Measurements from ENCODE around the gene CRABP2. TPM values are rescaled to one million over a fixed set of nuclear protein-coding genes. Genes with fewer than 3 reads are reported as not detected.

The CRABP2 gene
- total RNA-seq, 1 experiment from 2014 or later, result 209 TPM

GRCh38 chr1:156745881-156746280, 40.5 kb upstream of the CRABP2 start:
- H3K9ac ChIP-seq (ENCODE audit: low read length), result peak overlapping the region; percentile 94
- H3K27ac ChIP-seq (ENCODE audit: low read depth, low read length), result peak overlapping the region; percentile 99
- peaks cover 35 to 72% of the 10 kb centered on the region in 2 experiments for H3K4me1 ChIP-seq (ENCODE audit: control insufficient read depth in 1 of 2, insufficient read depth in 2 of 2, low read length in 2 of 2)
- intact Hi-C loops (cut with micrococcal nuclease), result loop anchor here (10.0 kb wide), 1 partner anchor 241 kb away; the partner anchor contains the start of gene MEF2D
- ChIA-PET CTCF (interaction anchor here (0.7 kb wide), 1 partner anchor 20 kb away, joined by 3 read pairs; no protein-coding TSS in a partner anchor), RAD21 (ENCODE audit: low non-redundant PET in 1 of 2, low total read pairs in 2 of 2, uncharacterized antibody in 2 of 2, unreplicated experiment in 2 of 2) (no interaction called here), POLR2A (no interaction called here)
- peak overlapping the region; percentile 97 for H3K4me2 ChIP-seq (ENCODE audit: low read length)
- DNase-seq (ENCODE audit: low read depth, low spot score), result no peak
- ATAC-seq, result no peak
- no peaks in the 10 kb centered on the region for H3K9me3 ChIP-seq (ENCODE audit: control insufficient read depth in 1 of 2, insufficient read depth in 1 of 2, low read depth in 1 of 2, low read length in 2 of 2)
- TF ChIP-seq FOSL1 (IDR thresholded peaks at IDR 0.05; ENCODE audit: low read depth) (no peak), CTCF (IDR thresholded peaks at IDR 0.05 in 2 of 3, conservative IDR thresholded peaks at IDR 0.05 in 1 of 3; ENCODE audit: borderline replicate concordance in 1 of 3, insufficient read depth in 1 of 3, low read depth in 2 of 3, low read length in 2 of 3) (no peak), RAD21 (IDR thresholded peaks at IDR 0.05; ENCODE audit: low read depth) (no peak), SRF (IDR thresholded peaks at IDR 0.05; ENCODE audit: low read depth) (no peak), EZH2phosphoT487 (IDR thresholded peaks at IDR 0.05; ENCODE audit: borderline replicate concordance) (no peak), ATF3 (IDR thresholded peaks at IDR 0.05) (no peak), YY1 (IDR thresholded peaks at IDR 0.05; ENCODE audit: extremely low read depth, insufficient replicate concordance, low read depth, low read length) (no peak), CBX3 (IDR thresholded peaks at IDR 0.05; ENCODE audit: low read depth) (no peak)
- TF ChIP-seq, protein P1, sequence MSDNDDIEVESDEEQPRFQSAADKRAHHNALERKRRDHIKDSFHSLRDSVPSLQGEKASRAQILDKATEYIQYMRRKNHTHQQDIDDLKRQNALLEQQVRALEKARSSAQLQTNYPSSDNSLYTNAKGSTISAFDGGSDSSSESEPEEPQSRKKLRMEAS (IDR thresholded peaks at IDR 0.05), result no peak
- H3K36me3 ChIP-seq (ENCODE audit: control insufficient read depth in 1 of 2, insufficient read depth in 2 of 2, low read length in 2 of 2), result peaks cover 16 to 21% of the 10 kb centered on the region in 2 experiments; a peak in 2 of 4 replicates
- no TSS peak for BruUV-seq (replicated peaks)
- no peaks in the 10 kb centered on the region for H3K9me2 ChIP-seq (ENCODE audit: insufficient read depth)
- H3K27me3 ChIP-seq (ENCODE audit: insufficient read depth, low read length), result no peaks in the 10 kb centered on the region
- peaks cover 78% of the 10 kb centered on the region for H3K79me2 ChIP-seq (ENCODE audit: insufficient read depth, low read length)
- peak overlapping the region; percentile 58 to 97; a peak in 3 of 4 replicates for H3K4me3 ChIP-seq (replicated peaks in 1 of 2; ENCODE audit: low read depth in 1 of 2, low read length in 2 of 2)
- H2AFZ ChIP-seq (ENCODE audit: low read depth, low read length, poor library complexity, severe bottlenecking), result no peak overlapping the region
- H4K20me1 ChIP-seq (ENCODE audit: insufficient read depth), result no peaks in the 10 kb centered on the region

All from HCT116 (cell line).